ENCODE data around the gene YY1.
A peak's percentile ranks its signal among the peaks of the same experiment; 100 is the strongest.
"Not testable (repeated sequence)": the region's sequence is repeated elsewhere in the genome, so short reads cannot be mapped to it uniquely, and the experiment has no call there.

The YY1 gene

DNA sequence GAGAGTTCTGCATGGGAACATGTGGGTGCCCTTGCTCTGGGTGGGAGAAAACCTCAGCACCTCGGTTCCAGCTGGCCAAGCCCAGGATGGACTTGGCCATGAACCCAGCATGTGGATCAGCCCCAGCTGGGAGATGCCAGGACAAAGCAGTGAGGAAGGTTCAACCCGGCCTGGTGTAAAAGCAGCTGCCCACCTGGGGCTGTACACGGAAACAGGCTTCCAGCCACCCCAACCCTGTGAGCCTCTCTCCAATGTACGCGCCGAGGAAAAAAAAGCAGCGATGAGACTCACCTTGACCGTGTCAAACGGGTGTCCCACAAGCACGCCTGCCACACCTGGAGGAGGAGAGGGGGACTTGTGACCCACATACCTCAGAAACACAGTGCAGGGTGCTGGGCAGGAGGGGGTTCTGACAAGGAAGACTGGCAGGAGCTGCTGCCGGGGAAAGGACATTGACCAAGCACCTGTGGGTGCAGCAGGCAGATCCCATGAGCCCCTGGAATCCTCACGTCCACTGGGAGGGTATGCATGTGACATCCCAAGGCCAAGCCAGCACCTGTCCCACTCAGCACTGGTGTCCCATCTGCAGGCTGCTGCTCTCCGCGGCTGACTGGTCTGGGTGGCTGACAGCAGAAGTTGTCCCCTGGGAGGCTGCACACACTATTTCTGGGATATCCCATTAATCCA lies 59.8 kb downstream of the YY1 start:
- Mint-ChIP-seq H3K27me3 (no peaks in the 10 kb centered on the region), H3K27ac (peak overlapping the region; percentile 1), H3K36me3 (ENCODE audit: low read depth) (peaks cover 7% of the 10 kb centered on the region), H3K4me1 (ENCODE audit: low read depth) (peaks cover 17% of the 10 kb centered on the region), H3K9me3 (no peaks in the 10 kb centered on the region), H3K4me3 (no peak overlapping the region)
- no peak for DNase-seq

- Mint-ChIP-seq H3K4me1 (ENCODE audit: low read depth) (peaks cover 20% of the 10 kb centered on the region), H3K27me3 (no peaks in the 10 kb centered on the region), H3K27ac (peak overlapping the region; percentile 1), H3K9me3 (no peaks in the 10 kb centered on the region), H3K4me3 (no peak overlapping the region), H3K36me3 (ENCODE audit: low read depth) (peaks cover 7% of the 10 kb centered on the region)
- no peak for DNase-seq
Observed at GRCh38 chr14:100299238-100299560, 60.3 kb downstream of the YY1 start.

DNA sequence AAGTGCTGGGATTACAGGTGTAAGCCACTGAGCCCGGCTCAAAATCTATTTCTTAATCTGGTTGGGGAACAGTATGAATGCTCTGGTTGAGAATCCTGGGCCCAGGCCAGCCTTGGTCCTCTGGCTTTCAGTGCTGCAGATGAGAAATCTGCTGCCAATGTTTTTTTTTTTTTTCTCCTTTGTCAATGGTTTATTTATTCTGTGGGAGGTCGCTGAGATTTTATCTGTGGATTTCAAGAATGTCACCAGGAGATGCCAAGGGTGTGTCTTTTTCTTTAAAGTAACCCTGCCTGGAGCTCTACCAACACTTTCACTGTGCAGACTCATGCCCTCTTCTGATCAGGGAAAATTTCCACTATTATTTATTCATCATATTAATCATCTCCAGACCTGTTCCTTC lies 63.7 kb downstream of the YY1 start:
- H3K27me3 Mint-ChIP-seq, result no peaks in the 10 kb centered on the region
- H3K9me3 Mint-ChIP-seq, result no peaks in the 10 kb centered on the region
- DNase-seq, result no peak
- no peak overlapping the region for H3K27ac Mint-ChIP-seq
- H3K4me1 Mint-ChIP-seq (ENCODE audit: low read depth), result peaks cover 29% of the 10 kb centered on the region
- peaks cover 5% of the 10 kb centered on the region for H3K36me3 Mint-ChIP-seq (ENCODE audit: low read depth)
- no peak overlapping the region for H3K4me3 Mint-ChIP-seq

DNA sequence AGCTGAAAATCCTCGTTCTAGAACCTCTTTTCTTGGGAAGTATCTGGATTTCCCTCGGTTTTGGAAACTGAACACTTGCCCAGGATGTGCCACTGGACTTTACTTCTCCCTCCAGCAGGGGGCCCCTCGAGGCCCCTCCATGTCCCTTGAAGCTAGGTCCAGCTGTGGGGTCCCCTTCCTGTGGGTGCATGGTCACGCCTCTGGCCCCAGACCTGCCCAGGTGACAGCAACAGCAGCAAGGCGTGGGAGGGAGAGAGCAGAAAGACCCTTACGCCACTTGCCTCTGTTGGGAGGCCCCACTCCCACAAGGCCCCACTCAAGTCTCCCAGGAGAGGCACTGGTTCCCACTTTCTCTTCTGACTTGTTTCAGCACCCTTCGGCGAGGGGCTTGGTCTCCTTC lies 64.2 kb downstream of the YY1 start:
- H3K27ac Mint-ChIP-seq, result no peak overlapping the region
- H3K9me3 Mint-ChIP-seq, result no peaks in the 10 kb centered on the region
- no peak for DNase-seq
- no peak overlapping the region for H3K4me3 Mint-ChIP-seq
- H3K36me3 Mint-ChIP-seq (ENCODE audit: low read depth), result peaks cover 3% of the 10 kb centered on the region
- H3K4me1 Mint-ChIP-seq (ENCODE audit: low read depth), result peaks cover 26% of the 10 kb centered on the region
- H3K27me3 Mint-ChIP-seq, result peaks cover 2% of the 10 kb centered on the region

GRCh38 chr14:100303925-100304324 lies 65.0 kb downstream of the YY1 start:
- H3K9me3 Mint-ChIP-seq, result no peaks in the 10 kb centered on the region
- no peak overlapping the region for H3K4me3 Mint-ChIP-seq
- no peak overlapping the region for H3K27ac Mint-ChIP-seq
- DNase-seq, result no peak
- peaks cover 25% of the 10 kb centered on the region for H3K4me1 Mint-ChIP-seq (ENCODE audit: low read depth)
- no peaks in the 10 kb centered on the region for H3K36me3 Mint-ChIP-seq (ENCODE audit: low read depth)
- peaks cover 2% of the 10 kb centered on the region for H3K27me3 Mint-ChIP-seq

GRCh38 chr14:100304825-100305323 lies 65.9 kb downstream of the YY1 start:
- Mint-ChIP-seq H3K4me1 (ENCODE audit: low read depth) (peaks cover 25% of the 10 kb centered on the region), H3K27ac (peak overlapping the region; percentile 82), H3K36me3 (ENCODE audit: low read depth) (no peaks in the 10 kb centered on the region), H3K4me3 (peak overlapping the region; percentile 80), H3K27me3 (peaks cover 2% of the 10 kb centered on the region), H3K9me3 (no peaks in the 10 kb centered on the region)
- DNase-seq, result peak; percentile 43

DNA sequence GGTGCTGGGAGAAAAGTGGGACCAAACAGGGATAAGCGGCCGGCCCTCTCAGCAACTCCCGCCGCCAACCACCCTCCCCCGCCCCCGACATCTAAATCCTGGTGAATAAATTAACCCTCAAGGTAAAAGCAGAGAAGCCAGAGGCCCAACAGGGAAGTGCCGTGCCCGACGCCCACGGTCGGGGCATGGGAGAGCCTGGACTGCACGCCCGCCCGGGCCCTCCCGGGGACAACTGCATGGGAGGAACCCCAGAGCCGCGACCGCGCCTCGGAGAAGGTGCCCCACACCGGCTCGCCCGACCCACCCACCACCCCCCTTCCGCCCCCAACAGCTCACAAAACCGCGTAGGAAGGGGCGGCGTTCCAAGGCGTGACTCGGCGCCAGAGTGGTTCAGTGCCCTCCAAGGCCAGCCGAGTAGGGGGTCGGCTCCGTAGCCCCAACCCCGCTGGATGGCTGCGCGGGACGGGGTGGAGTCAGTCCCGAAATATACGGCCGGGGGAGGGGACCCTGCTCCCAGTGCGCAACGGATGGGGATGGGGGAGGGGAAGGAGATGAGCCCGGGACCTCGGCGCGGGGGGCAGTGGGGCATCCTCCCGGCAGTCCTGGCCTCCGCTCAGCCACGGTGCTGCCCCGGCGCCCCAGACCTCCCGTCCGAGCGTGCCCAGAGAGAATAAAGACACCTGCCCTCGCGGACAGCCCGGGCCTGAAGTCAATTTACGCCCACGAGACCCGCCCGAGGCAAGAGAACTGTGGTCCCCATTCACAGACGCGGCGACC lies 66.6 kb downstream of the YY1 start:
- Mint-ChIP-seq H3K36me3 (ENCODE audit: low read depth) (no peaks in the 10 kb centered on the region), H3K27me3 (peaks cover 2% of the 10 kb centered on the region), H3K4me1 (ENCODE audit: low read depth) (peaks cover 25% of the 10 kb centered on the region), H3K27ac (peak overlapping the region; percentile 82), H3K4me3 (peak overlapping the region; percentile 80), H3K9me3 (no peaks in the 10 kb centered on the region)
- peak; percentile 74 for DNase-seq

DNA sequence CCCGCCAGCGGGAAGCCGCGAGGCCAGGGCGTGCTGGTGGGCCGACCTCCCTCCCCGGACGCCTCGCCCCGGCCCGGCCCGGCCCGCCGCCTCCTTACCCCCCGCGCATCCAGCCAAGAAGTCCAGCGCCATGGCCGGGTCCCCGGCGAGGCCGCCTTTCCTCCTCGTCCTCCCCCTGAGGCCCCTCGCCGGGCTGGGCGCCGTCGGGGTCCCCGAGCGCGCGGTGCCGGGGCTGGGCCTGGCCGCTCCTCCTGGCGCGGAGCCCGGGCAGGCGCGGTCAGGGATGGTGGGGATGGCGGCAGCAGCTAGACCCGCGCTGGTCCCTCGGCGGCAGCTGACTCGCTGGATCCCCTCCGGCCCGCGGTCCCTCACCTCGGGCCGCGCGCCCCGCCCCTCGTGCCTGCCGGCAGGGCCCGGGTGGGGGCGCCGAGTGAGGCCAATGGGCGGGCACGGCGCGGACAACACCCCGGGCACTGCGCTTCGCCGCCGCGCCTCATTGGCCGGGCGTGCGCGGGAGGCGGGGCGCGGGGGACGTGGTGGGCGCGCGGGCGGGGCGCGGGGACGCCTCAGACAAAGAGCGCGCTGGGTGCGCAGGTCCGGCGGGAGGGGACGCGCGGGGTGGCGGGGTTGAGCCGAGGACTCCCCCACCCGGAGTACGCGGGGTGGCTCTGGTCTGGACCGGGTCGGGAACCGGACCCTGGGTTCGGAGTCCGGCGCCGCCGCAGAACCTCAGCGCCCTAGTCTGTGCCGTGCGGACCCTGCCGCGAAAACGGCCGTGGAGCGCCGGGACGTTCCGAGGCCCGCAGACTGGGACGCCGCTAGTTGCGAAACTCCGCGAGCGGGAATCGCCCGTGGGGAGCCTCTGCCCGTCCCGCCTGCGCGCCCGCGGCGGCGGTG lies 67.4 kb downstream of the YY1 start, which contains the start of gene SLC25A29:
TSS of gene SLC25A29 (minus strand) at position 344 of the 897 bp plus-strand sequence. CDS start at position 132, 212 bp downstream.
- DNase-seq, result peak; percentile 87
- H3K27me3 Mint-ChIP-seq, result peaks cover 2% of the 10 kb centered on the region
- H3K4me1 Mint-ChIP-seq (ENCODE audit: low read depth), result peaks cover 25% of the 10 kb centered on the region
- H3K36me3 Mint-ChIP-seq (ENCODE audit: low read depth), result no peaks in the 10 kb centered on the region
- no peaks in the 10 kb centered on the region for H3K9me3 Mint-ChIP-seq
- peak within 1 kb of the TSS; percentile 80 for H3K4me3 Mint-ChIP-seq
- H3K27ac Mint-ChIP-seq, result peak within 1 kb of the TSS; percentile 82

DNA sequence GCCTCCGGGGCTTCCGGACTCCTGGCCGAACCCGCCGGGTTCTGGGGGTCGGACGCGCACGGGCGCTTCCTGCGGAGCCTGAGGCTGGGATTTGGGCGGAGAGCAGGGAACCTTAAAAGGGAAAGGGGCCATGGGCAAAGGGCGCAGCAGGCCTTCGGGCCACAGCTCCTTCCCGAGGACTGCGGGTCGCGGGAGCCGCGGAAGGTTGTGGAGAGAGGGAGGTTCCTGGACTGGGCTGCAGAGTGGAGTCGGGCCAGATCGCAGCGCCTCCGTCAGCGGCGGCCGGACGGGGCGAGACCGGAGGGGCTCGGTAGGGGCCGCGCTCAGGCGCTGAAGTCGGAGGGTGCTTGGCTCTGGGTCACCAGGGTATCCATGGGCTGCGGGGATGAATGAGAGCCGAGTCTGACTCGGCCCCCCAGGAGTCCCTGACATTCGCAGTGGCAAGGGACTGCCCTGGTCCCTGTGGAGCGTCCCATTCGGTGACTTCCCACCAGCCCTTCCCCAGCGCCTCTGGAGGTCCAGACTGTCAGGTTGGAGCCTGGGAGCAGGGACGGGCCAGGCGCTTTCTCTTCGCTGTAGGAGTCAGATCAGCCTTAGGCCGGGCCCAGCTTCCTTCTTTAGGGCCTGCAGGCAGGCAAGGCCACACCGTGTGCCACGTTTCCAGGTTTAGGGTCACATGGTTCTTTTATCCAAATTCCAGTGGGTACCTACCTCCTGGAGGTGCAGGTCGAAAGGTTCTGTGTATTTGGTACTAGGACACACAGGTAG lies 68.2 kb downstream of the YY1 start:
- Mint-ChIP-seq H3K27ac (peak overlapping the region; percentile 44), H3K9me3 (no peaks in the 10 kb centered on the region), H3K4me1 (ENCODE audit: low read depth) (peaks cover 25% of the 10 kb centered on the region), H3K4me3 (peak overlapping the region; percentile 72), H3K36me3 (ENCODE audit: low read depth) (no peaks in the 10 kb centered on the region), H3K27me3 (peaks cover 2% of the 10 kb centered on the region)
- no peak for DNase-seq

DNA sequence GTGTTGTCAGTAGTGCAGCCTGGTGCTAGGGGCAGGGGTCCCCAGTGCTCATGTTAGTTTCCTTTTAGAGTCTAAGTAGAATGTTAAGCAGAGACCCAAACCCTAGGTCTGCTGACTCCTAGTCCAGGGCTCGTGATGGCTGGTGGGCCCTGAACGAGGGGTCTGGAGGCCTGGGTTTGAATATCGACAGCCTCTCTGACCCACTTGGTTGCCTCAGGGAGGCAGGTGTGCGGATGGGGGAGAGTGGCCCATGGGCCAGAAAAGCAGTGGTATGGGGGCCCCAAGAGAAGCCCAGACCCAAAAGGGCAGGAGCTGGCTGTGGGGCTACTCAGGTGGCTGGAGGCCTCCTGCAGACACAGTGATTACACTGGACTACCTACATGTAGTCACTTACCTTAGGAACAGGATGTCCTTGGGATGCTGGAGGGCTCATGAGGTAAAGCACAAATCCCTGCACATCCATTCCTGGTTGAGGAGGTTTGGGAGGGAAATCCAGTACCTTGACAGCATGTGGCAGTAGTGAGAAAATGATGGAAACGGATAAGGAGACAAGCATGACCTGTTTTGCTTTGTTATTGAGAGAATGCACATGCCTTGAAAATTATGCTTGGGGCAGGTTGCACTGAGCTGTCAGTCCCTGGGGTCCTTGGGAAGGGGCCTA lies 69.0 kb downstream of the YY1 start:
- Mint-ChIP-seq H3K27ac (peak overlapping the region; percentile 12), H3K4me1 (ENCODE audit: low read depth) (peaks cover 25% of the 10 kb centered on the region), H3K27me3 (peaks cover 2% of the 10 kb centered on the region)

DNA sequence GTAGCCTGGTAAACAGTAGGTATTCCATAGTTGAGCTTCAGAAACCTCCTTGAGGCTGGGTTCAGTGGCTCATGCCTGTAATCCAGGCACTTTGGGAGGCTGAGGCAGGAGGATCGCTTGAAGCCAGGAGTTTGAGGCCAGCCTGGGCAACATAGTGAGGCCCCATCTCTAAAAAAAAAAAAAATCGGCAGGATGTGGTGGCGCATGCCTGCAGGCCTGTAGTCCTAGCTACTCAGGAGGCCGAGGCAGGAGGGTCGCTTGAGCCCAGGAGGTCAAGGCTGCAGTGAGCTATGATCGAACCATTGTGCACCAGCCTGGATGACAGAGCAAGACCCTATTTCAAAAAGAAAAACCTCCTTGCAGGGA lies 69.5 kb downstream of the YY1 start:
- not testable (repeated sequence) for H3K27ac Mint-ChIP-seq

More for the DNA sequence above, 69.0 kb downstream of the YY1 start:
- H3K36me3 Mint-ChIP-seq (ENCODE audit: low read depth), result no peaks in the 10 kb centered on the region
- H3K4me3 Mint-ChIP-seq, result peak overlapping the region; percentile 72
- DNase-seq, result no peak
- no peaks in the 10 kb centered on the region for H3K9me3 Mint-ChIP-seq

GRCh38 chr14:100309028-100309737 lies 70.2 kb downstream of the YY1 start:
- Mint-ChIP-seq H3K4me1 (ENCODE audit: low read depth) (peaks cover 17% of the 10 kb centered on the region), H3K4me3 (no peak overlapping the region), H3K36me3 (ENCODE audit: low read depth) (no peaks in the 10 kb centered on the region), H3K27me3 (peaks cover 2% of the 10 kb centered on the region), H3K27ac (no peak overlapping the region), H3K9me3 (no peaks in the 10 kb centered on the region)
- DNase-seq, result no peak

More for the DNA sequence above, 69.5 kb downstream of the YY1 start:
- H3K4me1 Mint-ChIP-seq (ENCODE audit: low read depth), result peaks cover 21% of the 10 kb centered on the region
- H3K4me3 Mint-ChIP-seq; DNase-seq; H3K36me3 Mint-ChIP-seq (ENCODE audit: low read depth); H3K27me3 Mint-ChIP-seq; H3K9me3 Mint-ChIP-seq: not testable (repeated sequence)
